Heart right ventricle (tissue), 16 donors: ENCODE data around the gene DIS3L2. TPM values are rescaled to one million over a fixed set of nuclear protein-coding genes. Genes with fewer than 3 reads are reported as not detected.
A peak's percentile ranks its signal among the peaks of the same experiment; 100 is the strongest.

Experiments used
- ATAC-seq, 8 donors: fragments of 200-7000 bp; cut with Tn5 transposase; one replicate each; pipeline ENCODE4 v1.9.1; 2020; ENCODE audit warnings: mild to moderate bottlenecking in 8 of 8, moderate library complexity in 8 of 8, moderate number of reproducible peaks in 1 of 8
- DNase-seq, 2 donors: peaks; one replicate each; pipeline ENCODE4 v3.0.0-alpha.2; 2020
- H3K27ac ChIP-seq, 10 donors: fragments of 200-600 bp; sonication (generic) in 2 of 10; one replicate each; pipeline versions ENCODE4 v1.5.0 to v1.8.0; 2020 to 2022; ENCODE audit warnings: mild to moderate bottlenecking in 3 of 10
- H3K27me3 ChIP-seq, 7 donors: fragments of 200-600 bp; one replicate each; pipeline ENCODE4 v1.8.0; 2021 to 2022; ENCODE audit warnings: mild to moderate bottlenecking in 2 of 7
- H3K36me3 ChIP-seq, 9 donors: fragments of 200-600 bp; sonication (generic) in 1 of 9; one replicate each; pipeline versions ENCODE4 v1.5.0 to v1.8.0; 2020 to 2022; ENCODE audit warnings: mild to moderate bottlenecking in 2 of 9
- H3K4me1 ChIP-seq, 9 donors: fragments of 200-600 bp; sonication (generic) in 1 of 9; one replicate each; pipeline versions ENCODE4 v1.5.0 to v1.8.0; 2020 to 2022; ENCODE audit warnings: mild to moderate bottlenecking in 4 of 9
- H3K4me3 ChIP-seq, 10 donors: fragments of 200-600 bp; sonication (generic) in 2 of 10; one replicate each; pipeline versions ENCODE4 v1.5.0 to v1.8.0; 2020 to 2022; ENCODE audit warnings: mild to moderate bottlenecking in 7 of 10, moderate library complexity in 2 of 10
- H3K9me3 ChIP-seq, 11 donors: fragments of 200-600 bp in 10 of 11; sonication (generic) in 2 of 11; one replicate each; pipeline versions ENCODE4 v1.5.0 to v1.8.0; 2013 to 2022; ENCODE audit warnings: mild to moderate bottlenecking in 2 of 11, control low read depth in 1 of 11, moderate library complexity in 1 of 11
- WGBS, 2 donors: extraction: QIAGEN DNeasy Blood & Tissue Kit; methylation state at CpG; one replicate each; pipeline ENCODE4 v1.1.7; 2013; ENCODE audit warnings: inconsistent platforms in 1 of 2; 5-methylcytosine and 5-hydroxymethylcytosine counted together
- intact Hi-C, 10 donors: fragments of 100-400 bp; cut with DNase I; formaldehyde crosslinking; loops; one replicate each; pipeline versions ENCODE4 v1.11.1 to v1.14.2; 2022
- polyA plus RNA-seq, 2 donors: library from polyadenylated mRNA; stranded (reverse); fragments of 200-250 nt; gene quantifications; one replicate each; pipeline ENCODE4 v1.2.3, GENCODE V29; 2013
- total RNA-seq, 10 donors: library from RNA; stranded (reverse); fragmentation: NEBNext Ultra II Directional in 3 of 10; extraction: Animal tissue kit (Norgen Biotek cat#: 25700) in 3 of 10; gene quantifications; one replicate each; pipeline versions ENCODE4 v1.2.1 to v1.2.4, GENCODE V29; 2021 to 2023
- TF ChIP-seq, protein P1 (sequence below), 9 donors: fragments of 200-600 bp; sonication (generic) in 2 of 9; IDR thresholded peaks; one replicate each; pipeline versions ENCODE4 v1.5.0 to v1.8.0; 2021 to 2022; ENCODE audit warnings: antibody characterized with exemption in 9 of 9, mild to moderate bottlenecking in 5 of 9, moderate library complexity in 1 of 9
- donor health status: Arrhythmogenic right ventricular cardiomyopathy.
- donor health status: ischemic (EF 13 %, LVEDD 7.1; RV severe dilation, severe dysfunction).
- donor health status: healthy with polysubstance abuse.
- donor health status: DM: no; HTN: yes; CAD: no.
- donor health status: DM: no; HTN: no; CAD: no.
- donor health status: ischemic (EF 25% LVEDD 6.9; RV normal size, moderate dysfunction).
- donor health status: ischemic (EF 25% LVEDD 5.7; RV mildly dilated, moderate dysfunction).
- donor health status: healthy.
- donor health status: DM: yes; HTN: yes; CAD: no.
- donor health status: Ischemic cardiomyopathy.
- donor health status: ischemic (EF 35%, LVEDD 5.7; RV mildly dilated, moderate dysfunction).
- donor health status: nonischemic (EF 11% LVEDD 7.7; RV severe dilation, severe dysfunction).
- donor health status: DM: yes; HTN: yes; CAD: no.
- donor health status: PGD.
- donor health status: ischemic (EF 29% LVEDD 5.4; RV normal size, mild dysfunction).
- donor health status: nonischemic (EF 23%, LVEDD 6.1; RV moderate dilation, normal function).

DIS3L2 gene
- total and polyA plus RNA-seq, 12 donors: 9.5 to 24.5 (median 18.5) TPM

DNA sequence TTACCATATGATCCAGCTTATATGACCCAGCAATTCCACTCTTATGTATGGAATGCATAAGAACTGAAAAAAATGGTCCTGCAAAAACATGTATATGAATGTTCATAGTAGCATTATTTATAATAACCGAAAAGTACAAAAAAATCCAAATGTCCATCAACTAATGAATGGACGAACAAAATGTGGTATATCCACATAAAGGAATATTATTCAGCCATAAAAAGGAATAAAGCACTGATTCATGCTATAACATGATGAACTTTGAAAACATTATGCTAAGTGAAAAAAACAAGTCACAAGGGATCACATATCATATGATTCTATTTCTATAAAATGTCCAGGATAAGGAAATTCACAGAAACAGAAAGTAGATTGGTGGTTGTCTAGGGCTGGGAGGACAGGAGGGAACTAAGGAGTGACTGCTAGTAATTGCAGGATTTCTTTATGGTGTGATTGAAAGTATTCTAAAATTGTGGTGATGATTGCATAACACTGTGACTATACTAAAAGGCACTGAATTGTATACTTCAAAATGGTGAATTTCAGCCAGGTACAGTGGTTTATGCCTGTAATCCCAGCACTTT, 10.0 kb upstream of the DIS3L2 start:
- DNase-seq: no peak
- 94 to 95% methylated on average over 2 of the region's 2 CpGs for WGBS, 2 donors
- peaks cover 0 to 8% (median 0%) of the 10 kb centered on the region in 11 donors for H3K9me3 ChIP-seq
- no peak overlapping the region for H3K27ac ChIP-seq
- H3K27me3 ChIP-seq: peaks cover 0 to 16% (median 0%) of the 10 kb centered on the region in 7 donors
- intact Hi-C loops: no loop called here
- ATAC-seq: no peak
- no peaks in the 10 kb centered on the region for H3K36me3 ChIP-seq
- TF ChIP-seq, protein P1, sequence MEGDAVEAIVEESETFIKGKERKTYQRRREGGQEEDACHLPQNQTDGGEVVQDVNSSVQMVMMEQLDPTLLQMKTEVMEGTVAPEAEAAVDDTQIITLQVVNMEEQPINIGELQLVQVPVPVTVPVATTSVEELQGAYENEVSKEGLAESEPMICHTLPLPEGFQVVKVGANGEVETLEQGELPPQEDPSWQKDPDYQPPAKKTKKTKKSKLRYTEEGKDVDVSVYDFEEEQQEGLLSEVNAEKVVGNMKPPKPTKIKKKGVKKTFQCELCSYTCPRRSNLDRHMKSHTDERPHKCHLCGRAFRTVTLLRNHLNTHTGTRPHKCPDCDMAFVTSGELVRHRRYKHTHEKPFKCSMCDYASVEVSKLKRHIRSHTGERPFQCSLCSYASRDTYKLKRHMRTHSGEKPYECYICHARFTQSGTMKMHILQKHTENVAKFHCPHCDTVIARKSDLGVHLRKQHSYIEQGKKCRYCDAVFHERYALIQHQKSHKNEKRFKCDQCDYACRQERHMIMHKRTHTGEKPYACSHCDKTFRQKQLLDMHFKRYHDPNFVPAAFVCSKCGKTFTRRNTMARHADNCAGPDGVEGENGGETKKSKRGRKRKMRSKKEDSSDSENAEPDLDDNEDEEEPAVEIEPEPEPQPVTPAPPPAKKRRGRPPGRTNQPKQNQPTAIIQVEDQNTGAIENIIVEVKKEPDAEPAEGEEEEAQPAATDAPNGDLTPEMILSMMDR (IDR thresholded peaks at IDR 0.05): no peak
- H3K4me1 ChIP-seq: no peaks in the 10 kb centered on the region
- no peak overlapping the region for H3K4me3 ChIP-seq

DNA sequence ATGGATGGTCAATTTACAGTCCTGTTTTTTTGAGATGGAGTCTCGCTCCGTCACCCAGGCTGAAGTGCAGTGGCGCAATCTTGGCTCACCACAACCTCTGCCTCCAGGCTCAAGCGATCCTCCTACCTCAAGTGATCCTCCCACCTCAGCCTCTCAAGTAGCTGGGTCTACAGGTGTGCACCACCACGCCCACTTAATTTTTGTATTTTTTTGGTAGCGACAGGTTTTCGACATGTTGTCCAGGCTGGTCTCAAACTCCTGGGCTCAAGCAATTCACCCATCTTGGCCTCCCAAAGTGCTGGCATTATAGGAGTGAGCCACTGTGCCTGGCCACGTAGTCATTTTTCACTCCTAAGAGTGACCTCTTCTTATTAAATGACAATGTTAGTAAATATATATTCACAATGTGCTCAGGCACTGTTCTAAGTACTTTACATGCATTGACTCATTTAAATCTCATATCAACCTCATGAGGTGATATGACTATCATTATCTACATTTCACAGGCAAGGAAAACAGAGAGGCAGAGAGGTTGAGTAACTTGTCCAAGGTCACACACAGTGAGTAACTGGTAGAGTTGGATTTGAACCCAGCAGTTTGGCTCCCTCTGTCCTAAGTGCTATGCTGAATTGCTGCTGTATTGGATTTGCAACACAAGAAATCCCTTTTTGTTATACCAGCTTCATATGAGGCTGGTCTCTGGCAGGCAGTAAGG, 5.6 kb upstream of the DIS3L2 start:
- no peak for DNase-seq
- no peak overlapping the region for H3K4me3 ChIP-seq
- no peak for ATAC-seq
- intact Hi-C loops: no loop called here
- peaks cover 2 to 6% (median 3%) of the 10 kb centered on the region in 9 donors for H3K4me1 ChIP-seq
- H3K27ac ChIP-seq: no peak overlapping the region
- H3K9me3 ChIP-seq: peaks cover 0 to 8% (median 0%) of the 10 kb centered on the region in 11 donors
- H3K36me3 ChIP-seq: no peaks in the 10 kb centered on the region
- TF ChIP-seq, protein P1 (IDR thresholded peaks at IDR 0.05): no peak
- WGBS, 2 donors: 96 to 98% methylated on average over 8 of the region's 8 CpGs
- peaks cover 0 to 13% (median 0%) of the 10 kb centered on the region in 7 donors for H3K27me3 ChIP-seq

DNA sequence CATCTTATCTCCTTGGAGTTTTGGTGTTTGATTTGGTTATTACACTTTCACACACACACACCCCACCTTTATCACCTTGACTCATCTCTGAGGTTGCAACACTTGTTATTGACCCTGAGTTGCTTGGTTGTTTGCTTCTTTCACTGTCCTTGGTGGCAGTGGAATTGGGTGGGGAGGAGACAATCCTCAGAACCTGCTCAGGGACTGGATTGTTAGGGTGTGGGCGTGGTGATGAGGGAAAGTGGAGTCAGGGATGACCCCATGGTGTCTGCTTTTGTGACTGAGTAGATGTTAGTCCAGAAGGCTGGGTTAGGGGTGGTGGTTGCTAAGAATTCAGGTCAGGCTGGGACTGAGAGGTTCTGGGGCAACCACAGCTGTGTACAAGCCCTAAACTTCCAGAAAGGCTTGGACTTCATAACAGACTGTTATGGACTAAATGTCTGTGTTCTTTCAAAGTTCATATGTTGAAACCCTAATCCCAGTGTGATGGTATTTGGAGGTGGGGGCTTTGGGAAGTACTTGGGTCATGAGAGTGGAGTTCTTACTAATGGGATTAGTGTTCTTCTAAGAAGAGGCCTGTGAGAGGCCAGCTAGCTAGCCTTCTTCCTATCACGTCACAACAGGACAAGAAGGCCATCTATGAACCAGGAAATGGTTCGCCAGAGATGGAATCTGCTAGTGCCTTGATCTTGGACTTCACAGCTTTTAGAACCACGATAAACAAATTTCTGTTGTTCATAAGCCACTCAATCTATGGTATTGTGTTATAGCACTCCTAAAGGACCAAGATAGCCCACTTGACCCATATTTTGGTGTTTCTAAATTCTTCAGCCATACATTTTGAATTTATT, 3.4 kb upstream of the DIS3L2 start:
- no peaks in the 10 kb centered on the region for H3K9me3 ChIP-seq
- TF ChIP-seq, protein P1 (IDR thresholded peaks at IDR 0.05): no peak
- H3K4me3 ChIP-seq: no peak overlapping the region
- peaks cover 5 to 19% (median 17%) of the 10 kb centered on the region in 9 donors for H3K4me1 ChIP-seq
- intact Hi-C loops: no loop called here
- peaks cover 0 to 3% (median 0%) of the 10 kb centered on the region in 7 donors for H3K27me3 ChIP-seq
- no peak overlapping the region for H3K27ac ChIP-seq
- no peak for ATAC-seq
- no peaks in the 10 kb centered on the region for H3K36me3 ChIP-seq
- DNase-seq: no peak
- 76 to 88% methylated on average over 4 of the region's 4 CpGs for WGBS, 2 donors

DNA sequence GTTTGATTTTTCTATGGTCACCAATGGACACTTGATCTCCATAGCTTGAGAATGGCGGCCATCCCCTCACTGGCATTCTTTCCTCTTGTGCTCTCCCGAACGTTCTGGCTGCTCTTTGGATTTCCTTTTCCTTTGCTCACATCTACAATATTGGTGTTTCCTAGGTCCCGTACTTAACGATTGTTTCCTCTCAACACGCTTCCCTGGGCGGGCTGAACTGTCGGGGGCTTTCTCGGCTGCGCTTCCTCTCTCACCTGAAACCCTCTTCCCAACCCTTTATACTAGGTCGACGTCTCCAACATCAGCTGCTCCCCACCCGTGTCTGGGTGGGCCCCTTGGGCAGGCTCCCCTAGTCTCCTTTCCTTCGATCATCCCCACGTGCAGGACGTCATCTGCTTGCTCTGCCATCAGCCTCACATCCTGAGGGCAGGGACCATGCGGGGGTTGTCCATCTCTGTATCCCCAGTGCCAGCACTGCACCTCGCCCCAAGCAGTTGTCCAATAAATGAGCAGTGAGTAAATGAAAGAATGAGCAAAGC, 634 bp upstream of the DIS3L2 start:
- TF ChIP-seq, protein P1 (IDR thresholded peaks at IDR 0.05): no peak
- ATAC-seq: peak in 2 of 8 donors; percentile 38 to 46
- H3K27me3 ChIP-seq: peaks cover 0 to 3% (median 0%) of the 10 kb centered on the region in 7 donors
- no peaks in the 10 kb centered on the region for H3K36me3 ChIP-seq
- peak in 1 of 2 donors; percentile 14 for DNase-seq
- H3K4me3 ChIP-seq: peak overlapping the region; percentile 64 to 100 (median 87)
- intact Hi-C loops: no loop called here
- H3K4me1 ChIP-seq: peaks cover 5 to 28% (median 24%) of the 10 kb centered on the region in 9 donors
- 41 to 47% methylated on average over 18 of the region's 18 CpGs for WGBS, 2 donors
- H3K9me3 ChIP-seq: no peaks in the 10 kb centered on the region
- peak overlapping the region in 9 of 10 donors; percentile 84 to 95 (median 91) for H3K27ac ChIP-seq
